Ishikawa (cell line): Measurements from ENCODE around the gene SUMO1.
A peak's percentile ranks its signal among the peaks of the same experiment; 100 is the strongest.

Experiments
- CEBPB ChIP-seq: IDR thresholded peaks from 2 replicates; pipeline ENCODE4 v1.6.1; 2012
- CREB1 ChIP-seq: IDR thresholded peaks from 2 replicates; pipeline ENCODE4 v1.6.1; 2012; ENCODE audit warnings: low read depth
- EGR1 ChIP-seq: IDR thresholded peaks from 2 replicates; pipeline ENCODE4 v1.6.1; 2012
- EP300 ChIP-seq: IDR thresholded peaks from 2 replicates; pipeline ENCODE4 v1.6.1; 2012; ENCODE audit warnings: borderline replicate concordance
- FOXM1 ChIP-seq: IDR thresholded peaks from 2 replicates; pipeline ENCODE4 v1.6.1; 2012; ENCODE audit warnings: low read depth, borderline replicate concordance
- NFIC ChIP-seq: IDR thresholded peaks from 2 replicates; pipeline ENCODE4 v1.6.1; 2012
- RAD21 ChIP-seq: IDR thresholded peaks from 2 replicates; pipeline ENCODE4 v1.6.1; 2012; ENCODE audit warnings: low read depth
- TAF1 ChIP-seq: IDR thresholded peaks from 2 replicates; pipeline ENCODE4 v1.6.1; 2012; ENCODE audit warnings: low read depth, mild to moderate bottlenecking
- TCF12 ChIP-seq: IDR thresholded peaks from 2 replicates; pipeline ENCODE4 v1.6.1; 2012; ENCODE audit warnings: low read depth
- TEAD4 ChIP-seq: IDR thresholded peaks from 2 replicates; pipeline ENCODE4 v1.6.1; 2012
- YY1 ChIP-seq: IDR thresholded peaks from 2 replicates; pipeline ENCODE4 v1.6.1; 2012; ENCODE audit warnings: low read depth
- ZBTB7A ChIP-seq: IDR thresholded peaks from 2 replicates; pipeline ENCODE4 v1.6.1; 2012; ENCODE audit warnings: low read depth
- TF ChIP-seq, protein P1 (sequence below): IDR thresholded peaks from 2 replicates; pipeline ENCODE4 v1.6.1; 2012
- TF ChIP-seq, protein P2 (sequence below): IDR thresholded peaks from 2 replicates; pipeline ENCODE4 v1.6.1; 2012; ENCODE audit warnings: low read depth, mild to moderate bottlenecking
- TF ChIP-seq, protein P3 (sequence below): IDR thresholded peaks from 2 replicates; pipeline ENCODE4 v1.6.1; 2012

SUMO1 gene

DNA sequence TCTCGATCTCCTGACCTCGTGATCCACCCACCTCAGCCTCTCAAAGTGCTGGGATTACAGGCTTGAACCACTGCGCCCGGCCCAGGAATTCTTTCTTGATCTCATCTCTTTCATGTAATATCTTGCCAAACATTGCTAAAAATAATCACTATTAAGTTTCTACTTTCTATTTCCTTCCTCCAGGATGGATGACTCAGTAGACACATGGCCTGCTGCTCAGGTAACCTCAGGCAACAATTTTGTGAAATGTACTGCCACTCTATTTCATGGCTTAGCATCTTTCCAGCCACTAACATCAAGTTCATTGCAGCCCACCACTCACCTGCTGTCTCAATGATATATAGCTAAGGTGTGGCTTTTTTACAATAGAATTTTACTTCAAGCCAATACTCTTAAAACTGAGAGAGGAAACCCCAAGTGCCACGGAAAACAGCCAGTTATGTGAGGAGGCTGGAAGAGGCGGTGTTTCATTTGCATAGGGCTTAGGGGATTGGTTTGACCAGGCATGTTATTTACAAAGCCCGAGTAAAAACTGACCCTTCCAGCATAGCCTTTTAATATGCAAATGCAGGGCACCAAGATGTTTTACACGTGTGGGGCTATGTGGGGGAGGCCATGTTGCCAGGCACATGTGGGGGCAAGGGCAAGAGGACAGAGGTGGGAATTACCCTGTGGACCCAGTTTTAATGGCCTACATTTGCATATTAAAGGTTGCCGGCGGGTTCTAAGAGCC lies 11.3 kb upstream of the SUMO1 start:
- no peak for TF ChIP-seq TAF1
- TF ChIP-seq, protein P1, sequence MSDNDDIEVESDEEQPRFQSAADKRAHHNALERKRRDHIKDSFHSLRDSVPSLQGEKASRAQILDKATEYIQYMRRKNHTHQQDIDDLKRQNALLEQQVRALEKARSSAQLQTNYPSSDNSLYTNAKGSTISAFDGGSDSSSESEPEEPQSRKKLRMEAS: peak; percentile 44; the same call in 1 of the 2 replicates

DNA sequence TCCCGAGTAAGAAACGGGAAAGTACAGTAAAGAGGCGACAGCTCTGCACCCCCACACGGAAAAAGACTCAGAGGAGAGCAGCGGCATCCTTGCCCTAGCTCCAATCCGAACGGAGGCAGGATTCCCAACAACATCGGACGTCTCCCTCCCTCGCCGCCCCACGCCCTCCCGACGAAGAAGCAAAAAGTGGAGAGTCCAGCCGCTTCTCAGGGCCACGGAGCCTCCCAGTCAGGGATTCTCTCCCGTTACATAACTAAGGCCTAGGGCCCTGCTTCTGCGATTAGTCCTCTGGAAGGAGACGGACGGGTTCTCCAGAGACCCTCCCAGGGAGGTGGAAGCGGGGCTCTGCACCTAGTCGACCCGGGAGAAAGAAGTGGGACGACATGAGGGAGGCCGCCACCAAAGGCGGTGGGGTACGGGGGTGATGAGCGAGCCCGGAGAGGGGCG lies 587 bp downstream of the SUMO1 start:
- TF ChIP-seq CEBPB (no peak), FOXM1 (no peak)

DNA sequence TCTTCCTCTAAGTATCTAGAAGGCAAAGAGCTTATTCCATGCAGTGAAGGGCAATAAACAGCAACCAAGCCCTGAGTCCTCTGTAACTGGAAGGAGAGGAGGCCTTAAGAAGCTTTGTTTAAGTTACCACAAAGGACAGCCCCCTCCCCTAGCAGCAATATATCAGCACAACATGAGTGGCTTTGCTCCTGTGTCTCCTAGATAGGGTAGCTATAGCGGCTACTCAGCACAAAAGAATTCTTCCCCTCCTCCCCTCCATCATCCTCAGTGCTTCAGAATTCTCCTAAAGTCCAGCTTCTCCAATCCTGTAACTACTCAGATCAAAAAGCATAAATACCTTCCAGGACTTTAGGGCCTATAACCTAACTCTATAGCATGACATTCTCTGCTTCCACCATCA lies 16.5 kb downstream of the SUMO1 start:
- TF ChIP-seq, protein P1: no peak
- TF ChIP-seq CEBPB (no peak), EGR1 (no peak), EP300 (no peak), CREB1 (no peak), TEAD4 (no peak), NFIC (no peak), FOXM1 (no peak), TAF1 (no peak), TCF12 (no peak), YY1 (no peak), RAD21 (no peak), ZBTB7A (no peak)
- TF ChIP-seq, protein P2, sequence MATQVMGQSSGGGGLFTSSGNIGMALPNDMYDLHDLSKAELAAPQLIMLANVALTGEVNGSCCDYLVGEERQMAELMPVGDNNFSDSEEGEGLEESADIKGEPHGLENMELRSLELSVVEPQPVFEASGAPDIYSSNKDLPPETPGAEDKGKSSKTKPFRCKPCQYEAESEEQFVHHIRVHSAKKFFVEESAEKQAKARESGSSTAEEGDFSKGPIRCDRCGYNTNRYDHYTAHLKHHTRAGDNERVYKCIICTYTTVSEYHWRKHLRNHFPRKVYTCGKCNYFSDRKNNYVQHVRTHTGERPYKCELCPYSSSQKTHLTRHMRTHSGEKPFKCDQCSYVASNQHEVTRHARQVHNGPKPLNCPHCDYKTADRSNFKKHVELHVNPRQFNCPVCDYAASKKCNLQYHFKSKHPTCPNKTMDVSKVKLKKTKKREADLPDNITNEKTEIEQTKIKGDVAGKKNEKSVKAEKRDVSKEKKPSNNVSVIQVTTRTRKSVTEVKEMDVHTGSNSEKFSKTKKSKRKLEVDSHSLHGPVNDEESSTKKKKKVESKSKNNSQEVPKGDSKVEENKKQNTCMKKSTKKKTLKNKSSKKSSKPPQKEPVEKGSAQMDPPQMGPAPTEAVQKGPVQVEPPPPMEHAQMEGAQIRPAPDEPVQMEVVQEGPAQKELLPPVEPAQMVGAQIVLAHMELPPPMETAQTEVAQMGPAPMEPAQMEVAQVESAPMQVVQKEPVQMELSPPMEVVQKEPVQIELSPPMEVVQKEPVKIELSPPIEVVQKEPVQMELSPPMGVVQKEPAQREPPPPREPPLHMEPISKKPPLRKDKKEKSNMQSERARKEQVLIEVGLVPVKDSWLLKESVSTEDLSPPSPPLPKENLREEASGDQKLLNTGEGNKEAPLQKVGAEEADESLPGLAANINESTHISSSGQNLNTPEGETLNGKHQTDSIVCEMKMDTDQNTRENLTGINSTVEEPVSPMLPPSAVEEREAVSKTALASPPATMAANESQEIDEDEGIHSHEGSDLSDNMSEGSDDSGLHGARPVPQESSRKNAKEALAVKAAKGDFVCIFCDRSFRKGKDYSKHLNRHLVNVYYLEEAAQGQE: no peak
- TF ChIP-seq, protein P3, sequence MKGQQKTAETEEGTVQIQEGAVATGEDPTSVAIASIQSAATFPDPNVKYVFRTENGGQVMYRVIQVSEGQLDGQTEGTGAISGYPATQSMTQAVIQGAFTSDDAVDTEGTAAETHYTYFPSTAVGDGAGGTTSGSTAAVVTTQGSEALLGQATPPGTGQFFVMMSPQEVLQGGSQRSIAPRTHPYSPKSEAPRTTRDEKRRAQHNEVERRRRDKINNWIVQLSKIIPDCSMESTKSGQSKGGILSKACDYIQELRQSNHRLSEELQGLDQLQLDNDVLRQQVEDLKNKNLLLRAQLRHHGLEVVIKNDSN: no peak

DNA sequence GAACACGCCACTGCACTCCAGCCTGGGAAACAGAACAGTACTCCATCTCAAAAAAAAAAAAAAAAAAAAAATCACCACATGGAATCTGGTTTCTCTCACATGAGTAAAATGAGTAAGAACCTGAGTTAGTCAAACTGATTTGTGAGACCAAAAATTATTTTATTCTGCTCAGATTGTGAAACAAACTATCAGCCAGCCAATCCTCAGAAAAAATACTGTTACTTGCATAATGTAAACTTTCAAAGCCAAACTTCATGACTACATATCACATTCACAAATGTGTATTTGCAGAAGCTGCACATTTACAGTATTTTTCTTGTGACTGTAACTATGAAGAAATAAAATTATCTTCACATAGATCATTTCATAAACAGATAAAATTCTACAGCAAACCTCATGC lies 23.2 kb downstream of the SUMO1 start:
- TF ChIP-seq TCF12: no peak
- TF ChIP-seq CREB1: no peak
- no peak for TF ChIP-seq EP300
- TF ChIP-seq EGR1: no peak
- TF ChIP-seq RAD21: no peak
- TF ChIP-seq, protein P3: no peak
- no peak for TF ChIP-seq YY1
- TF ChIP-seq TAF1: no peak
- no peak for TF ChIP-seq NFIC
- TF ChIP-seq TEAD4: no peak
- TF ChIP-seq, protein P2: no peak
- TF ChIP-seq CEBPB: no peak
- TF ChIP-seq ZBTB7A: no peak

DNA sequence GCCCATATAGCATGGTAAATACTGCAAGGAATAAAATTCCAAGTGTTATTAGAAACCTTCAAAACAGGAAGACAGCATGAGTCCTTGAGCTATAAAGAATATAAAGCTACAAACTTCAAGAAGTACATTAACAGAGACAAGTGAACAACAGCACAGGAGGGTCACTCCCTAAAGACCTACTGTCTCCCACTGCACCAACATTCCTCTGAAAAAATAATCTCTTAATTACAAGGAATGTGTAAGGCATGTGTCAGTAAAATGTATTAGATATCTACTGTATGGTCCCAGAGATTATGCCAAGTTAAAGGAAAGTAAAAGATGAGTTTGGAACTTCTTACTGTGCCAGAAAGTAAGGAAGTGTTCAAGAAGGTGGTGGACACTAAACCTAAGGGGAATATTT lies 29.9 kb downstream of the SUMO1 start:
- TF ChIP-seq TAF1 (no peak), EGR1 (no peak), CEBPB (no peak), YY1 (no peak), CREB1 (no peak), NFIC (no peak), TEAD4 (no peak), ZBTB7A (no peak), TCF12 (no peak), RAD21 (no peak), FOXM1 (no peak), EP300 (no peak)
- TF ChIP-seq, protein P1: no peak
- TF ChIP-seq, protein P2: no peak
- TF ChIP-seq, protein P3: no peak
